Body of pancreas (tissue), 4 donors: Measurements from ENCODE around the gene SLC38A1.

Experiments used
- CTCF ChIP-seq, 7 experiments: fragments of 450-650 bp in 4 of 7; fragments of 200-600 bp in 3 of 7; sonication (generic) in 3 of 7; IDR thresholded peaks; one replicate each; pipeline ENCODE4 v1.5.1; 2016 to 2019; ENCODE audit warnings: antibody characterized with exemption in 7 of 7
- POLR2A ChIP-seq, 3 donors: fragments of 450-650 bp; IDR thresholded peaks; one replicate each; pipeline ENCODE4 v1.6.1; 2016; ENCODE audit warnings: antibody characterized with exemption in 3 of 3, mild to moderate bottlenecking in 2 of 3

GRCh38 chr12:46152456-46152855 is 116.4 kb downstream of the SLC38A1 start:
- TF ChIP-seq CTCF (IDR thresholded peaks at IDR 0.05) (no peak), POLR2A (IDR thresholded peaks at IDR 0.05) (no peak)
